H9 (cell line): ENCODE results near the gene SRBD1. TPM values are rescaled to one million over a fixed set of nuclear protein-coding genes. Genes with fewer than 3 reads are reported as not detected.

ENCODE experiments used
- DNase-seq: peaks from one replicate; pipeline ENCODE4 v3.0.0-alpha.2; 2017
- H2AFZ ChIP-seq: one replicate; pipeline ENCODE4 v1.6.1; 2013; ENCODE audit warnings: mild to moderate bottlenecking, low read length, control low read depth, moderate library complexity
- H2AK5ac ChIP-seq: 2 replicates; pipeline ENCODE4 v1.6.1; 2013; ENCODE audit warnings: low read length, control low read depth, mixed read lengths; ENCODE audit not compliant: insufficient read length
- H2BK120ac ChIP-seq: one replicate; pipeline ENCODE4 v1.6.1; 2013; ENCODE audit warnings: low read depth, mild to moderate bottlenecking, low read length, control low read depth, inconsistent platforms; ENCODE audit not compliant: poor library complexity, severe bottlenecking
- H2BK12ac ChIP-seq: 2 replicates; pipeline ENCODE4 v1.6.1; 2013; ENCODE audit warnings: low read length, control low read depth, mixed read lengths, low read depth; ENCODE audit not compliant: insufficient read length
- H2BK15ac ChIP-seq: 2 replicates; pipeline ENCODE4 v1.6.1; 2013; ENCODE audit warnings: low read depth, low read length, control low read depth
- H2BK20ac ChIP-seq: one replicate; pipeline ENCODE4 v1.6.1; 2013; ENCODE audit warnings: low read depth, mild to moderate bottlenecking, low read length, control low read depth, inconsistent platforms; ENCODE audit not compliant: poor library complexity, severe bottlenecking
- H2BK5ac ChIP-seq: 2 replicates; pipeline ENCODE4 v1.6.1; 2013; ENCODE audit warnings: low read length, control low read depth, mixed read lengths; ENCODE audit not compliant: insufficient read length
- H3K14ac ChIP-seq: 2 replicates; pipeline ENCODE4 v1.6.1; 2013; ENCODE audit warnings: low read length, control low read depth; ENCODE audit not compliant: insufficient read depth
- H3K18ac ChIP-seq: 2 replicates; pipeline ENCODE4 v1.6.1; 2013; ENCODE audit warnings: low read depth, mild to moderate bottlenecking, mixed read lengths, low read length, control low read depth; ENCODE audit not compliant: insufficient read length
- H3K23ac ChIP-seq: 2 replicates; pipeline ENCODE4 v1.6.1; 2013; ENCODE audit warnings: low read length, control low read depth, mixed read lengths, low read depth; ENCODE audit not compliant: insufficient read length
- H3K23me2 ChIP-seq: 2 replicates; pipeline ENCODE4 v1.6.1; 2013; ENCODE audit warnings: low read depth, mild to moderate bottlenecking, mixed read lengths, low read length, control low read depth; ENCODE audit not compliant: insufficient read length, poor library complexity, severe bottlenecking
- H3K27ac ChIP-seq: 2 replicates; pipeline ENCODE4 v1.5.1; 2013; ENCODE audit warnings: low read length, control low read depth, mixed read lengths, low read depth; ENCODE audit not compliant: insufficient read length
- H3K27me3 ChIP-seq: 2 replicates; pipeline ENCODE4 v1.6.1; 2013; ENCODE audit warnings: low read length, control low read depth, inconsistent platforms; ENCODE audit not compliant: insufficient read depth
- H3K4ac ChIP-seq: 2 replicates; pipeline ENCODE4 v1.6.1; 2013; ENCODE audit warnings: low read depth, mild to moderate bottlenecking, control low read depth, inconsistent platforms, low read length, moderate library complexity
- H3K4me1 ChIP-seq: 2 replicates; pipeline ENCODE4 v1.6.1; 2013; ENCODE audit warnings: low read length, control low read depth, inconsistent platforms; ENCODE audit not compliant: insufficient read depth
- H3K4me2 ChIP-seq: 2 replicates; pipeline ENCODE4 v1.6.1; 2013; ENCODE audit warnings: low read length, control low read depth, mixed read lengths; ENCODE audit not compliant: insufficient read length, insufficient read depth
- H3K56ac ChIP-seq: 2 replicates; pipeline ENCODE4 v1.6.1; 2013; ENCODE audit warnings: low read depth, mild to moderate bottlenecking, mixed read lengths, low read length, control low read depth; ENCODE audit not compliant: insufficient read length
- H3K79me1 ChIP-seq: 2 replicates; pipeline ENCODE4 v1.6.1; 2013; ENCODE audit warnings: low read depth, mild to moderate bottlenecking, moderate library complexity, low read length, control low read depth, inconsistent platforms; ENCODE audit not compliant: insufficient read depth, poor library complexity, severe bottlenecking
- H3K79me2 ChIP-seq: 2 replicates; pipeline ENCODE4 v1.6.1; 2013; ENCODE audit warnings: low read length, control low read depth, inconsistent platforms; ENCODE audit not compliant: insufficient read depth
- H3K9ac ChIP-seq: 2 replicates; pipeline ENCODE4 v1.6.1; 2013; ENCODE audit warnings: low read length, control low read depth, mixed read lengths; ENCODE audit not compliant: insufficient read length; ENCODE audit errors: extremely low read depth
- H3K9me3 ChIP-seq: one replicate; pipeline ENCODE4 v1.6.1; 2013; ENCODE audit warnings: low read depth, low read length, inconsistent platforms; ENCODE audit not compliant: control insufficient read depth
- H3T11ph ChIP-seq: one replicate; pipeline ENCODE4 v1.6.1; 2013; ENCODE audit warnings: mild to moderate bottlenecking, low read length, control low read depth, inconsistent platforms
- H4K20me1 ChIP-seq: one replicate; pipeline ENCODE4 v1.6.1; 2013; ENCODE audit not compliant: control insufficient read depth, insufficient read length, insufficient read depth
- H4K5ac ChIP-seq: 2 replicates; pipeline ENCODE4 v1.6.1; 2013; ENCODE audit warnings: low read depth, mild to moderate bottlenecking, mixed read lengths, low read length, control low read depth; ENCODE audit not compliant: insufficient read length
- H4K8ac ChIP-seq: replicated peaks from 2 replicates; pipeline ENCODE4 v1.6.1; 2013; ENCODE audit warnings: low read length, control low read depth, mixed read lengths, low read depth; ENCODE audit not compliant: insufficient read length
- H4K91ac ChIP-seq: 2 replicates; pipeline ENCODE4 v1.6.1; 2013; ENCODE audit warnings: low read depth, mild to moderate bottlenecking, moderate library complexity, mixed read lengths, low read length, control low read depth; ENCODE audit not compliant: insufficient read length
- H3K27ac Mint-ChIP-seq, 3 experiments: 2 replicates in 2 of 3; 3 replicates in 1 of 3; pipeline ENCODE4 v1.8.0; 2020 to 2021; ENCODE audit warnings: mixed read lengths in 3 of 3, mild to moderate bottlenecking in 1 of 3, moderate library complexity in 1 of 3
- H3K27me3 Mint-ChIP-seq: 2 replicates; pipeline ENCODE4 v1.8.0; 2021; ENCODE audit warnings: low read depth, mild to moderate bottlenecking, moderate library complexity, mixed read lengths
- H3K36me3 Mint-ChIP-seq, 3 experiments: 2 replicates in 2 of 3; 3 replicates in 1 of 3; pipeline ENCODE4 v1.8.0; 2020 to 2021; ENCODE audit warnings: low read depth in 3 of 3, mixed read lengths in 3 of 3; ENCODE audit not compliant: insufficient read depth in 1 of 3
- H3K4me1 Mint-ChIP-seq, 2 experiments: 2 replicates each; pipeline ENCODE4 v1.8.0; 2020; ENCODE audit warnings: mixed read lengths in 2 of 2
- H3K4me3 Mint-ChIP-seq, 2 experiments: 2 replicates in 1 of 2; 3 replicates in 1 of 2; pipeline ENCODE4 v1.8.0; 2020 to 2021; ENCODE audit warnings: mild to moderate bottlenecking in 2 of 2, mixed read lengths in 2 of 2, moderate library complexity in 1 of 2
- H3K9me3 Mint-ChIP-seq, 2 experiments: 2 replicates in 1 of 2; 3 replicates in 1 of 2; pipeline ENCODE4 v1.8.0; 2020; ENCODE audit warnings: mild to moderate bottlenecking in 2 of 2, mixed read lengths in 2 of 2, moderate library complexity in 1 of 2
- CTCF ChIP-seq: fragments of 200-600 bp; sonication (generic); conservative IDR thresholded peaks from 3 replicates; pipeline ENCODE4 v1.8.0; 2021; ENCODE audit warnings: antibody characterized with exemption, mild to moderate bottlenecking
- whole genome bisulfite sequencing: extraction: QIAGEN DNeasy Blood & Tissue Kit; methylation state at CpG from one replicate; pipeline ENCODE4 v1.1.7; 2013; ENCODE audit warnings: missing lambda C conversion rate, low lambda C conversion rate, mixed read lengths; ENCODE audit not compliant: insufficient read length; ENCODE audit errors: extremely low coverage; 5-methylcytosine and 5-hydroxymethylcytosine counted together
- total RNA-seq: library from RNA; stranded (reverse); gene quantifications from 2 replicates; pipeline ENCODE4 v1.2.1, GENCODE V29; 2021

The SRBD1 gene
- total RNA-seq, 1 experiment from 2014 or later, result 18.3 TPM

- H2BK120ac ChIP-seq, result no peak overlapping the region
- H3K14ac ChIP-seq, result no peak overlapping the region
- no peak overlapping the region for H2AFZ ChIP-seq
- H3K23ac ChIP-seq, result no peak overlapping the region
- H2AK5ac ChIP-seq, result no peak overlapping the region
- no peaks in the 10 kb centered on the region for H3K23me2 ChIP-seq
- no peaks in the 10 kb centered on the region for H4K20me1 ChIP-seq
- no peak overlapping the region for H2BK5ac ChIP-seq
- no peak for TF ChIP-seq CTCF
- H3K79me2 ChIP-seq, result no peaks in the 10 kb centered on the region
- Mint-ChIP-seq H3K4me1 (peaks cover 3 to 8% of the 10 kb centered on the region in 2 experiments; a peak in 2 of 4 replicates), H3K27me3 (no peaks in the 10 kb centered on the region), H3K9me3 (no peaks in the 10 kb centered on the region), H3K27ac (no peak overlapping the region; a peak in 1 of 7 replicates), H3K4me3 (no peak overlapping the region), H3K36me3 (no peaks in the 10 kb centered on the region; a peak in 1 of 7 replicates)
- H4K91ac ChIP-seq, result no peak overlapping the region
- H4K5ac ChIP-seq, result no peak overlapping the region
- H3K9me3 ChIP-seq, result no peaks in the 10 kb centered on the region
- no peaks in the 10 kb centered on the region for H3K27me3 ChIP-seq
- no peak overlapping the region; the same call in 1 of the 2 replicates for H2BK15ac ChIP-seq
- no peak overlapping the region for H3K4ac ChIP-seq
- no peak overlapping the region for H3K18ac ChIP-seq
- no CpG with 5 or more reads among the region's 2 CpGs for WGBS
- H3T11ph ChIP-seq, result no peak overlapping the region
- no peak for DNase-seq
- no peak overlapping the region for H3K9ac ChIP-seq
- H4K8ac ChIP-seq, result no peak overlapping the region
- H3K4me2 ChIP-seq, result no peak overlapping the region
- no peak overlapping the region for H3K27ac ChIP-seq
- H3K4me1 ChIP-seq, result no peaks in the 10 kb centered on the region; the same call in 1 of the 2 replicates
- H3K79me1 ChIP-seq, result no peaks in the 10 kb centered on the region
- H2BK12ac ChIP-seq, result no peak overlapping the region
- H2BK20ac ChIP-seq, result no peak overlapping the region
- no peak overlapping the region for H3K56ac ChIP-seq
Measured at GRCh38 chr2:45446016-45446415, 165.1 kb downstream of the SRBD1 start.
